Measurements from ENCODE around the gene ABLIM3. TPM values are rescaled to one million over a fixed set of nuclear protein-coding genes. Genes with fewer than 3 reads are reported as not detected.

The ABLIM3 gene
- total RNA-seq, 1 experiment from 2014 or later, result 111 TPM

GRCh38 chr5:149264439-149265067 lies 123.3 kb downstream of the ABLIM3 start:
- ChIA-PET CTCF (interaction anchor here (0.7 to 1.7 kb wide), 9 partner anchors 21 to 534 kb away, joined by 3 to 14 read pairs (median 4); no protein-coding TSS in a partner anchor), POLR2A (ENCODE audit: unreplicated experiment) (interaction anchor here (0.7 kb wide), 1 partner anchor 229 kb away, joined by 3 read pairs; no protein-coding TSS in a partner anchor)
- Histone ChIP-seq H3K36me3 (ENCODE audit: low read depth) (no peaks in the 10 kb centered on the region), H3K4me2 (no peak overlapping the region), H3K27me3 (ENCODE audit: insufficient read depth, low read depth) (no peaks in the 10 kb centered on the region), H3K9me3 (ENCODE audit: insufficient read depth, low read depth) (no peaks in the 10 kb centered on the region), H4K20me1 (ENCODE audit: insufficient read depth) (no peaks in the 10 kb centered on the region), H3K79me2 (ENCODE audit: low read depth) (no peaks in the 10 kb centered on the region), H3K27ac (no peak overlapping the region), H3K4me1 (replicated peaks; ENCODE audit: insufficient read depth) (no peaks in the 10 kb centered on the region), H3F3A (ENCODE audit: insufficient read depth, low read depth) (no peaks in the 10 kb centered on the region; the same call in 1 of the 2 replicates), H2AFZ (no peak overlapping the region), H3K4me3 (no peak overlapping the region), H3K9me2 (ENCODE audit: insufficient read depth) (no peaks in the 10 kb centered on the region; the same call in 1 of the 2 replicates)
- DNase-seq, result peak in 1 of 2 experiments; percentile 81
- intact Hi-C loops (cut with micrococcal nuclease; ENCODE audit: unreplicated experiment), result loop anchor here (1.0 to 10.0 kb wide), 10 partner anchors 124 to 1310 kb away; partner anchors contain the start of gene ABLIM3
- no peak for TF ChIP-seq EZH2 (IDR thresholded peaks at IDR 0.05; ENCODE audit: low read depth)
- TF ChIP-seq, protein P1, sequence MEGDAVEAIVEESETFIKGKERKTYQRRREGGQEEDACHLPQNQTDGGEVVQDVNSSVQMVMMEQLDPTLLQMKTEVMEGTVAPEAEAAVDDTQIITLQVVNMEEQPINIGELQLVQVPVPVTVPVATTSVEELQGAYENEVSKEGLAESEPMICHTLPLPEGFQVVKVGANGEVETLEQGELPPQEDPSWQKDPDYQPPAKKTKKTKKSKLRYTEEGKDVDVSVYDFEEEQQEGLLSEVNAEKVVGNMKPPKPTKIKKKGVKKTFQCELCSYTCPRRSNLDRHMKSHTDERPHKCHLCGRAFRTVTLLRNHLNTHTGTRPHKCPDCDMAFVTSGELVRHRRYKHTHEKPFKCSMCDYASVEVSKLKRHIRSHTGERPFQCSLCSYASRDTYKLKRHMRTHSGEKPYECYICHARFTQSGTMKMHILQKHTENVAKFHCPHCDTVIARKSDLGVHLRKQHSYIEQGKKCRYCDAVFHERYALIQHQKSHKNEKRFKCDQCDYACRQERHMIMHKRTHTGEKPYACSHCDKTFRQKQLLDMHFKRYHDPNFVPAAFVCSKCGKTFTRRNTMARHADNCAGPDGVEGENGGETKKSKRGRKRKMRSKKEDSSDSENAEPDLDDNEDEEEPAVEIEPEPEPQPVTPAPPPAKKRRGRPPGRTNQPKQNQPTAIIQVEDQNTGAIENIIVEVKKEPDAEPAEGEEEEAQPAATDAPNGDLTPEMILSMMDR (conservative IDR thresholded peaks at IDR 0.05), result peak; percentile 70
- no TSS peak for BruUV-seq (replicated peaks)

GRCh38 chr5:149265068-149265465 lies 123.8 kb downstream of the ABLIM3 start:
- Histone ChIP-seq H3K27ac (no peak overlapping the region), H3K4me2 (no peak overlapping the region), H2AFZ (no peak overlapping the region), H3K9me2 (ENCODE audit: insufficient read depth) (no peaks in the 10 kb centered on the region; the same call in 1 of the 2 replicates), H3K9me3 (ENCODE audit: insufficient read depth, low read depth) (no peaks in the 10 kb centered on the region), H3K79me2 (ENCODE audit: low read depth) (no peaks in the 10 kb centered on the region), H3K4me1 (replicated peaks; ENCODE audit: insufficient read depth) (no peaks in the 10 kb centered on the region), H3K27me3 (ENCODE audit: insufficient read depth, low read depth) (no peaks in the 10 kb centered on the region), H3F3A (ENCODE audit: insufficient read depth, low read depth) (no peaks in the 10 kb centered on the region; the same call in 1 of the 2 replicates), H3K36me3 (ENCODE audit: low read depth) (no peaks in the 10 kb centered on the region), H4K20me1 (ENCODE audit: insufficient read depth) (no peaks in the 10 kb centered on the region), H3K4me3 (no peak overlapping the region)
- no peak for DNase-seq
- CTCF ChIA-PET, result interaction anchor here (0.7 to 1.7 kb wide), 9 partner anchors 103 to 534 kb away, joined by 3 to 14 read pairs (median 4); no protein-coding TSS in a partner anchor
- intact Hi-C loops (cut with micrococcal nuclease; ENCODE audit: unreplicated experiment), result loop anchor here (2.0 to 10.0 kb wide), 7 partner anchors 124 to 1310 kb away; partner anchors contain the start of gene ABLIM3
- TF ChIP-seq EZH2 (IDR thresholded peaks at IDR 0.05; ENCODE audit: low read depth), result no peak
- TF ChIP-seq, protein P1 (conservative IDR thresholded peaks at IDR 0.05), result no peak
- POLR2A ChIA-PET (ENCODE audit: unreplicated experiment), result interaction anchor here (0.7 kb wide), 1 partner anchor 230 kb away, joined by 3 read pairs; no protein-coding TSS in a partner anchor
- BruUV-seq (replicated peaks), result no TSS peak

GRCh38 chr5:149265597-149265996 lies 124.3 kb downstream of the ABLIM3 start:
- H3K79me2 ChIP-seq (ENCODE audit: low read depth), result no peaks in the 10 kb centered on the region
- POLR2A ChIA-PET (ENCODE audit: unreplicated experiment), result no interaction called here
- H3K4me3 ChIP-seq, result no peak overlapping the region
- no peaks in the 10 kb centered on the region for H3K36me3 ChIP-seq (ENCODE audit: low read depth)
- H3K27me3 ChIP-seq (ENCODE audit: insufficient read depth, low read depth), result no peaks in the 10 kb centered on the region
- TF ChIP-seq, protein P1 (conservative IDR thresholded peaks at IDR 0.05), result peak; percentile 43
- no peak for TF ChIP-seq EZH2 (IDR thresholded peaks at IDR 0.05; ENCODE audit: low read depth)
- H3K9me2 ChIP-seq (ENCODE audit: insufficient read depth), result no peaks in the 10 kb centered on the region
- peaks cover 2% of the 10 kb centered on the region for H3K4me1 ChIP-seq (replicated peaks; ENCODE audit: insufficient read depth)
- CTCF ChIA-PET, result interaction anchor here (0.6 to 1.7 kb wide), 9 partner anchors 102 to 535 kb away, joined by 3 to 14 read pairs (median 4); no protein-coding TSS in a partner anchor
- BruUV-seq (replicated peaks), result no TSS peak
- intact Hi-C loops (cut with micrococcal nuclease; ENCODE audit: unreplicated experiment), result loop anchor here (2.0 to 10.0 kb wide), 7 partner anchors 125 to 1311 kb away; partner anchors contain the start of gene ABLIM3
- no peaks in the 10 kb centered on the region for H4K20me1 ChIP-seq (ENCODE audit: insufficient read depth)
- H3K9me3 ChIP-seq (ENCODE audit: insufficient read depth, low read depth), result no peaks in the 10 kb centered on the region
- no peak overlapping the region for H2AFZ ChIP-seq
- H3K4me2 ChIP-seq, result no peak overlapping the region
- peak in 1 of 2 experiments; percentile 44 for DNase-seq
- no peaks in the 10 kb centered on the region; the same call in none of the 2 replicates for H3F3A ChIP-seq (ENCODE audit: insufficient read depth, low read depth)
- H3K27ac ChIP-seq, result no peak overlapping the region
